GM13976 (cell line): ENCODE measurements around the gene C16orf82.

Experiments used
- DNase-seq: peaks from one replicate; pipeline ENCODE4 v3.0.0; 2012; ENCODE audit warnings: low spot score
- CTCF ChIP-seq: IDR thresholded peaks from 2 replicates; pipeline ENCODE4 v1.5.1; 2012; ENCODE audit warnings: borderline replicate concordance, mild to moderate bottlenecking; ENCODE audit not compliant: insufficient read depth; ENCODE audit errors: extremely low read depth, missing control alignments, control extremely low read depth
- in situ Hi-C: fragments of 300-500 bp; cut with MboI; formaldehyde crosslinking; loops from one replicate; pipeline ENCODE4 v1.12.0; 2022; ENCODE audit warnings: low sequenced_read_pairs, mixed read lengths, inconsistent platforms; ENCODE audit not compliant: unreplicated experiment

Gene C16orf82

GRCh38 chr16:27113341-27113841, 46.7 kb downstream of the C16orf82 start:
- in situ Hi-C loops = loop anchor here (25.0 kb wide), 1 partner anchor 1276 kb away; no protein-coding TSS in a partner anchor

GRCh38 chr16:27114006-27114405, 47.3 kb downstream of the C16orf82 start:
- no peak for DNase-seq
- in situ Hi-C loops = loop anchor here (25.0 kb wide), 1 partner anchor 1277 kb away; no protein-coding TSS in a partner anchor
- no peak for TF ChIP-seq CTCF

More at GRCh38 chr16:27113341-27113841, 46.7 kb downstream of the C16orf82 start:
- TF ChIP-seq CTCF = no peak
- peak; percentile 17 for DNase-seq

- in situ Hi-C loops = loop anchor here (25.0 kb wide), 1 partner anchor 1281 kb away; no protein-coding TSS in a partner anchor
- no peak for DNase-seq
- TF ChIP-seq CTCF = no peak
Observed at GRCh38 chr16:27118526-27118925, 51.8 kb downstream of the C16orf82 start.
